GM19351 (cell line): Measurements from ENCODE around the gene TOX2.

ENCODE experiments used
- ATAC-seq: cut with Tn5 transposase; IDR thresholded peaks from one replicate; pipeline ENCODE4 v1.9.1; 2021; ENCODE audit warnings: mild to moderate bottlenecking, moderate library complexity; ENCODE audit not compliant: unreplicated experiment

TOX2 gene

GRCh38 chr20:44073011-44073674, 158.5 kb downstream of the TOX2 start:
- ATAC-seq = no peak

GRCh38 chr20:44073675-44074071, 159.0 kb downstream of the TOX2 start:
- no peak for ATAC-seq

GRCh38 chr20:44074252-44075151, 159.8 kb downstream of the TOX2 start:
- no peak for ATAC-seq

GRCh38 chr20:44075191-44075949, 160.7 kb downstream of the TOX2 start:
- ATAC-seq = no peak

GRCh38 chr20:44075950-44076232, 161.2 kb downstream of the TOX2 start:
- ATAC-seq = no peak

- no peak for ATAC-seq
Measured at GRCh38 chr20:44079291-44079690, 164.6 kb downstream of the TOX2 start.

- ATAC-seq = no peak
Measured at GRCh38 chr20:44080064-44080463, 165.4 kb downstream of the TOX2 start.

GRCh38 chr20:44080646-44081267, 166.1 kb downstream of the TOX2 start:
- ATAC-seq = peak; percentile 76

- ATAC-seq = no peak
Measured at GRCh38 chr20:44081476-44081875, 166.8 kb downstream of the TOX2 start.

- no peak for ATAC-seq
Measured at GRCh38 chr20:44081888-44082287, 167.2 kb downstream of the TOX2 start.

GRCh38 chr20:44083220-44083933, 168.7 kb downstream of the TOX2 start:
- ATAC-seq = no peak

- ATAC-seq = no peak
Measured at GRCh38 chr20:44084439-44084838, 169.8 kb downstream of the TOX2 start.

GRCh38 chr20:44084891-44085290, 170.2 kb downstream of the TOX2 start:
- no peak for ATAC-seq

GRCh38 chr20:44085616-44086434, 171.2 kb downstream of the TOX2 start:
- ATAC-seq = no peak

GRCh38 chr20:44087051-44087856, 172.6 kb downstream of the TOX2 start:
- ATAC-seq = no peak

- no peak for ATAC-seq
Measured at GRCh38 chr20:44087857-44088120, 173.1 kb downstream of the TOX2 start.

GRCh38 chr20:44089987-44090674, 175.5 kb downstream of the TOX2 start:
- ATAC-seq = peak; percentile 87

GRCh38 chr20:44091026-44091425, 176.4 kb downstream of the TOX2 start:
- ATAC-seq = no peak
